Lung (tissue), 12 donors: ENCODE measurements around the gene DOK7. TPM values are rescaled to one million over a fixed set of nuclear protein-coding genes. Genes with fewer than 3 reads are reported as not detected.
A peak's percentile ranks its signal among the peaks of the same experiment; 100 is the strongest.

Experiments used
- ATAC-seq: fragments of 200-7000 bp; cut with Tn5 transposase; one replicate; pipeline ENCODE4 v1.9.1; 2020; ENCODE audit warnings: moderate number of reproducible peaks; ENCODE audit not compliant: insufficient read depth, low FRiP score
- DNase-seq, 3 donors: peaks; one replicate each; pipeline ENCODE4 v3.0.0-alpha.2; 2013 to 2017
- H3K27ac ChIP-seq, 2 donors: one replicate each; pipeline ENCODE4 v1.5.1; 2013; ENCODE audit warnings: mild to moderate bottlenecking in 2 of 2, moderate library complexity in 2 of 2, control low read depth in 1 of 2, inconsistent platforms in 1 of 2, low read depth in 1 of 2, low read length in 1 of 2
- H3K27me3 ChIP-seq, 3 donors: one replicate each; pipeline ENCODE4 v1.5.1; 2013; ENCODE audit warnings: low read length in 2 of 3; ENCODE audit not compliant: control insufficient read depth in 3 of 3, insufficient read depth in 3 of 3
- H3K36me3 ChIP-seq, 4 donors: one replicate each; pipeline ENCODE4 v1.5.1; 2013; ENCODE audit warnings: low read length in 4 of 4, mild to moderate bottlenecking in 1 of 4, moderate library complexity in 1 of 4; ENCODE audit not compliant: control insufficient read depth in 4 of 4, insufficient read depth in 4 of 4
- H3K4me1 ChIP-seq, 5 donors: one replicate each; pipeline ENCODE4 v1.5.1; 2013; ENCODE audit warnings: low read length in 5 of 5, mild to moderate bottlenecking in 2 of 5, moderate library complexity in 1 of 5; ENCODE audit not compliant: control insufficient read depth in 5 of 5, insufficient read depth in 5 of 5
- H3K4me3 ChIP-seq: one replicate; pipeline ENCODE4 v1.5.1; 2013; ENCODE audit warnings: mild to moderate bottlenecking, control low read depth, moderate library complexity
- H3K9ac ChIP-seq, 2 donors: one replicate each; pipeline ENCODE4 v1.5.1; 2013; ENCODE audit warnings: low read length in 2 of 2, control low read depth in 1 of 2; ENCODE audit not compliant: insufficient read depth in 1 of 2
- H3K9me3 ChIP-seq, 4 donors: one replicate each; pipeline ENCODE4 v1.5.1; 2013; ENCODE audit warnings: low read length in 3 of 4, mild to moderate bottlenecking in 1 of 4, moderate library complexity in 1 of 4; ENCODE audit not compliant: control insufficient read depth in 4 of 4, insufficient read depth in 3 of 4
- CTCF ChIP-seq: IDR thresholded peaks from 2 replicates; pipeline ENCODE4 v1.5.1; 2012; ENCODE audit warnings: mild to moderate bottlenecking; ENCODE audit errors: control extremely low read depth, extremely low read depth
- WGBS, 2 donors: extraction: QIAGEN DNeasy Blood & Tissue Kit; methylation state at CpG; one replicate each; pipeline ENCODE4 v1.1.7; 2013; 5-methylcytosine and 5-hydroxymethylcytosine counted together
- polyA plus RNA-seq, 2 donors: library from polyadenylated mRNA; stranded (reverse); fragments of 200-250 nt; gene quantifications; one replicate each; pipeline ENCODE4 v1.2.1, GENCODE V29; 2013
- total RNA-seq, 2 donors: library from RNA; depleted of rRNA in 1 of 2; stranded (reverse); fragments of >200 nt in 1 of 2; gene quantifications; one replicate each; pipeline ENCODE4 v1.2.1, GENCODE V29; 2014 to 2021
- donor health status: control.
- donor health status: control.
- donor health status: Bipolar disorder and iron deficiency.
- donor health status: healthy.
- donor health status: DM: yes; HTN: yes; CAD: no.

Gene DOK7
- total and polyA plus RNA-seq, 4 donors, result 0.53 to 2.7 (median 1.4) TPM

GRCh38 chr4:3486541-3487540 lies 23.7 kb downstream of the DOK7 start:
- no peaks in the 10 kb centered on the region for H3K9me3 ChIP-seq
- ATAC-seq, result no peak
- H3K27me3 ChIP-seq, result peaks cover 0 to 56% (median 13%) of the 10 kb centered on the region in 3 donors
- H3K36me3 ChIP-seq, result no peaks in the 10 kb centered on the region
- H3K4me3 ChIP-seq, result no peak overlapping the region
- TF ChIP-seq CTCF, result no peak
- H3K4me1 ChIP-seq, result peaks cover 0 to 6% (median 0%) of the 10 kb centered on the region in 5 donors
- peak overlapping the region in 1 of 2 donors; percentile 89 for H3K27ac ChIP-seq
- H3K9ac ChIP-seq, result no peak overlapping the region
- 74 to 77% methylated on average over 24 to 25 of the region's 25 CpGs for WGBS, 2 donors
- no peak for DNase-seq

- 84 to 87% methylated on average over 7 of the region's 7 CpGs for WGBS, 2 donors
- no peak for ATAC-seq
- Histone ChIP-seq H3K27ac (no peak overlapping the region), H3K4me3 (no peak overlapping the region), H3K4me1 (peaks cover 0 to 6% (median 0%) of the 10 kb centered on the region in 5 donors), H3K9ac (no peak overlapping the region), H3K27me3 (peaks cover 0 to 65% (median 17%) of the 10 kb centered on the region in 3 donors), H3K36me3 (no peaks in the 10 kb centered on the region), H3K9me3 (no peaks in the 10 kb centered on the region)
- DNase-seq, result no peak
- no peak for TF ChIP-seq CTCF
Observed at GRCh38 chr4:3487861-3488260, 24.8 kb downstream of the DOK7 start.

GRCh38 chr4:3488820-3489219 lies 25.7 kb downstream of the DOK7 start:
- DNase-seq (no peak), ATAC-seq (no peak)
- TF ChIP-seq CTCF, result no peak
- Histone ChIP-seq H3K9ac (no peak overlapping the region), H3K9me3 (no peaks in the 10 kb centered on the region), H3K4me3 (no peak overlapping the region), H3K27me3 (peaks cover 0 to 65% (median 17%) of the 10 kb centered on the region in 3 donors), H3K36me3 (no peaks in the 10 kb centered on the region), H3K27ac (no peak overlapping the region), H3K4me1 (peaks cover 0 to 6% (median 0%) of the 10 kb centered on the region in 5 donors)
- 46 to 49% methylated on average over 9 to 11 of the region's 11 CpGs for WGBS, 2 donors
